Endothelial cell (in vitro differentiated cells): ENCODE measurements around the gene CAPN3. TPM values are rescaled to one million over a fixed set of nuclear protein-coding genes. Genes with fewer than 3 reads are reported as not detected.

ENCODE experiments used
- DNase-seq: peaks from one replicate; pipeline ENCODE4 v3.0.0; 2021; ENCODE audit warnings: low spot score
- H3K27ac Mint-ChIP-seq: one replicate; pipeline ENCODE4 v1.8.0; 2021; ENCODE audit warnings: mixed read lengths, inconsistent platforms; ENCODE audit not compliant: unreplicated experiment
- H3K27me3 Mint-ChIP-seq: one replicate; pipeline ENCODE4 v1.8.0; 2021; ENCODE audit warnings: mild to moderate bottlenecking, moderate library complexity, mixed read lengths, inconsistent platforms; ENCODE audit not compliant: unreplicated experiment
- H3K36me3 Mint-ChIP-seq: one replicate; pipeline ENCODE4 v1.8.0; 2021; ENCODE audit warnings: mild to moderate bottlenecking, low read depth, mixed read lengths, inconsistent platforms; ENCODE audit not compliant: unreplicated experiment
- H3K4me1 Mint-ChIP-seq: one replicate; pipeline ENCODE4 v1.8.0; 2021; ENCODE audit warnings: mild to moderate bottlenecking, mixed read lengths, inconsistent platforms; ENCODE audit not compliant: unreplicated experiment
- H3K4me3 Mint-ChIP-seq: one replicate; pipeline ENCODE4 v1.8.0; 2021; ENCODE audit warnings: mild to moderate bottlenecking, mixed read lengths, inconsistent platforms; ENCODE audit not compliant: unreplicated experiment
- H3K9me3 Mint-ChIP-seq: one replicate; pipeline ENCODE4 v1.8.0; 2021; ENCODE audit warnings: mixed read lengths, inconsistent platforms; ENCODE audit not compliant: unreplicated experiment
- total RNA-seq: library from RNA; stranded (reverse); fragmentation: NEBNext Ultra II Directional; extraction: Animal tissue kit (Norgen Biotek cat#: 25700); gene quantifications from one replicate; pipeline ENCODE4 v1.2.1, GENCODE V29; 2021; ENCODE audit not compliant: unreplicated experiment
- TF ChIP-seq, protein P1 (sequence below): fragments of 200-600 bp; sonication (generic); IDR thresholded peaks from one replicate; pipeline ENCODE4 v1.5.0; 2021; ENCODE audit warnings: antibody characterized with exemption; ENCODE audit not compliant: unreplicated experiment

CAPN3 gene
- total RNA-seq, 1 donor from 2014 or later = 2.0 TPM

DNA sequence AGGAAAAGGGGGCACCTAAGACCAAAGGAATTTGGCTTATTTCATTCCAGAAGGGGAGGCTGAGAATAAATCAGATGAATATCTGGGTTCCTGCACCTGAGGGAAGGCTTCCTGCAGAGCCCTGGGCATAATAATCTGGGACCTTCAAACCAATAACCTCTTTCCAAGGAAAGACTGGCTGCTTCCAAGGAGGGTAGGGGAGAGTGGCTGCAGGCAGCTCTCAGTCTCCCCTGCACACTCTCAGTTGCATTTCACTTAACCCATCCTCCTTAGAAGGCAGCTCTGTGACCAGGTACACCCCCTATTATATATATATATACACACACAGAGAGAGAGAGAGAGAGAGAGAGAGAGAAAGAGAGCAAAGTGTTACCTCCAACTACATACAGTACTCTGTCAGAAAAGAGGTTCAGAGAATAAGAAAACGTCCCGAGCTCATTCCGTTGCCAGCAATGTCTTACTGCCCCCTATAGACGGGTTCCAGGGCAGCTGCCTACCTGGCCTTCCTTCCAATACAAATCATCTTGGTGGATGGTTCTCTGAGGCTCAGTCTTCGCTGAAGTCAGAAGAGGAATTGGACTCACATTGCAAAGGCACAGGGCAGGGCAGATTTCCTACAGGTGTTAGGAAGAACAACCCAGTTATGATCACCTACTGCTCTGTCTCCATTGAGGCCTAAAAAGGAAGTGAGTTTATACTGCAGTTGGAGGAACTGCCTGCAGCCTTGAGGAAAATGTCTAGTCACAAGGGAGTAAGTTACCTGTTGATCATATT lies 26.1 kb downstream of the CAPN3 start:
- DNase-seq = peak; percentile 62
- no peak overlapping the region for H3K4me3 Mint-ChIP-seq
- TF ChIP-seq, protein P1, sequence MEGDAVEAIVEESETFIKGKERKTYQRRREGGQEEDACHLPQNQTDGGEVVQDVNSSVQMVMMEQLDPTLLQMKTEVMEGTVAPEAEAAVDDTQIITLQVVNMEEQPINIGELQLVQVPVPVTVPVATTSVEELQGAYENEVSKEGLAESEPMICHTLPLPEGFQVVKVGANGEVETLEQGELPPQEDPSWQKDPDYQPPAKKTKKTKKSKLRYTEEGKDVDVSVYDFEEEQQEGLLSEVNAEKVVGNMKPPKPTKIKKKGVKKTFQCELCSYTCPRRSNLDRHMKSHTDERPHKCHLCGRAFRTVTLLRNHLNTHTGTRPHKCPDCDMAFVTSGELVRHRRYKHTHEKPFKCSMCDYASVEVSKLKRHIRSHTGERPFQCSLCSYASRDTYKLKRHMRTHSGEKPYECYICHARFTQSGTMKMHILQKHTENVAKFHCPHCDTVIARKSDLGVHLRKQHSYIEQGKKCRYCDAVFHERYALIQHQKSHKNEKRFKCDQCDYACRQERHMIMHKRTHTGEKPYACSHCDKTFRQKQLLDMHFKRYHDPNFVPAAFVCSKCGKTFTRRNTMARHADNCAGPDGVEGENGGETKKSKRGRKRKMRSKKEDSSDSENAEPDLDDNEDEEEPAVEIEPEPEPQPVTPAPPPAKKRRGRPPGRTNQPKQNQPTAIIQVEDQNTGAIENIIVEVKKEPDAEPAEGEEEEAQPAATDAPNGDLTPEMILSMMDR = peak; percentile 61
- peaks cover 3% of the 10 kb centered on the region for H3K27me3 Mint-ChIP-seq
- H3K36me3 Mint-ChIP-seq = no peaks in the 10 kb centered on the region
- H3K27ac Mint-ChIP-seq = peak overlapping the region; percentile 78
- peaks cover 46% of the 10 kb centered on the region for H3K4me1 Mint-ChIP-seq
- H3K9me3 Mint-ChIP-seq = no peaks in the 10 kb centered on the region

- Mint-ChIP-seq H3K27ac (peak overlapping the region; percentile 78), H3K4me1 (peaks cover 46% of the 10 kb centered on the region), H3K36me3 (no peaks in the 10 kb centered on the region), H3K9me3 (no peaks in the 10 kb centered on the region), H3K27me3 (peaks cover 3% of the 10 kb centered on the region), H3K4me3 (no peak overlapping the region)
- DNase-seq = peak; percentile 13
- TF ChIP-seq, protein P1 = no peak
Measured at GRCh38 chr15:42385980-42386700, 26.8 kb downstream of the CAPN3 start.

DNA sequence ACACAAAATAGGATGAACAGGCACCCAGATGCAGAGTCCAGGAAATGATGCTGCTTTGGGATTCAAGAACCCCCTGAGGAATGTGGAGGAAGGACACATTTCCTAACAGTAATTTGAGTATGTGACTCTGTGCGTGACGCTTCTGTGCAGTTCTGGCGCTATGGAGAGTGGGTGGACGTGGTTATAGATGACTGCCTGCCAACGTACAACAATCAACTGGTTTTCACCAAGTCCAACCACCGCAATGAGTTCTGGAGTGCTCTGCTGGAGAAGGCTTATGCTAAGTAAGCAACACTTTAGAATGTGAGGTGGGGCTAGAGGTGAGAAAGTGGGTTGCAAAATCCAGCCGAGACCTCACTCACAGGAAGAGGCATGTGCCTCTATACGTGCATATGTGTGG lies 28.3 kb downstream of the CAPN3 start:
- Mint-ChIP-seq H3K27ac (peak overlapping the region; percentile 54), H3K4me3 (peak overlapping the region; percentile 11), H3K9me3 (no peaks in the 10 kb centered on the region), H3K4me1 (peaks cover 46% of the 10 kb centered on the region), H3K36me3 (no peaks in the 10 kb centered on the region), H3K27me3 (peaks cover 3% of the 10 kb centered on the region)
- DNase-seq = no peak
- TF ChIP-seq, protein P1 = no peak

DNA sequence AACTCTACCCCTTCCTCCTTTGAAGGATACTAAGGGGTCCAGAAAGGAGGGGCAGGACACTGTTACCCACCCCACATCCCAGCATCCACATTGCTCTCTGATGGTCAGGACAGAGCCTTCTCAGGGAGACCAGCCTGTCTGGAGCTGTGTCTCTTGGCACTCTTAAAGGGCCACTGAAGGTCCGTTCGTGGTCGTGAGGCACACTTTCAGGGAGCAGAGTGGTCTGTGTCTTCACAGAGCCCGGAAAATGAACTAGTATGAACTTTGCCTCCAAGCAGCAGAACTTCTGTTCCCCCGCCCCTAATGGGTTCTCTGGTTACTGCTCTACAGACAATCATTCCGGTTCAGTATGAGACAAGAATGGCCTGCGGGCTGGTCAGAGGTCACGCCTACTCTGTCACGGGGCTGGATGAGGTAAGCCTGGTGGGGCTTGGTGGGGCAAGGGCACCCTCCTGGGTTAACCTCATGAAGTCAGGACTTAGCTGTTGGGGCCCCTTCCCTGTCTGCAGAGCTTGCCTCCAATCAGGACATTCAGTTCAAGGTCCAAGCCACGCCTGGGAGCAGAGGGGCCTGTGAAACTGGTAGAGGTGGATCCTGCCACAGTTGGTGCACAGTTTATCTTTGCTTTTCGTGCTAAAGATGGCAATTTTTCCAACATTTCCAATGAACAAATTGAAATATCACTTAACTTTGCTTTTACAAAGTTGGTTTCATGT lies 33.2 kb downstream of the CAPN3 start:
- DNase-seq = no peak
- TF ChIP-seq, protein P1 = no peak
- H3K4me1 Mint-ChIP-seq = peaks cover 13% of the 10 kb centered on the region
- no peaks in the 10 kb centered on the region for H3K9me3 Mint-ChIP-seq
- no peak overlapping the region for H3K4me3 Mint-ChIP-seq
- H3K36me3 Mint-ChIP-seq = no peaks in the 10 kb centered on the region
- peaks cover 5% of the 10 kb centered on the region for H3K27me3 Mint-ChIP-seq
- no peak overlapping the region for H3K27ac Mint-ChIP-seq
